ENCODE results near the gene PAX2. TPM values are rescaled to one million over a fixed set of nuclear protein-coding genes. Genes with fewer than 3 reads are reported as not detected.

The PAX2 gene
- total and polyA plus RNA-seq, 2 of the 13 experiments (the other 11 are each of a cell fraction or from before 2014, with no cell fraction given): not detected

DNA sequence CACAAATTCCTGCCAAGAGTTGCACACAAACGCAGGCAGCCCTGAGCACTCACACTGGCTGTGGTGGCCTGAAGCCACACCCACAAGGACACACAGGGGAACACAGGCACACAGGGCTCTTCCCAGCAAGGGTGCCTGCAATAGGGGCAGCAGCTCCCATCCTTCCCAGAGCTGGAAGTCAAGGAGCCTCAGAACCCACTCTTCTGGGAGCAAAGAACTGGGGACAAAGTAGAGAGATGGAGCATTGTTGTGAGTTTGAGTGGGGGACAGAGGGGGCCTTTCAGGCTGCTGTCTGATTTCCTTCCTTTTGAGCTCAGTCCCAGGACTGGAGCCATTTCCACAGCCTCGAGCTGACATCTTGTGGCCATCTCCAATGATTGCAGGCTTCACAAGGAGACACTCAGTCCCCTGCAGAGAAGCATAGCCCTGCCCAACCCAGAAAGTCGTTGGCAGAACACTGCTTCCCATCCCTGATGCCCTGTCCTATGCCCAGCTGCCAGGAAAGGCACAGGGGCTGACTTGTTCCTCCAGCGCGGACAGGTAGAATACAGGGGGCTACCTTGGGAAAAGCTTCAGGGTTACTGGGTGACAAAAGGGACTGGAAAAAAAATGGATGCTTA lies 133.0 kb downstream of the PAX2 start (continued):
- TF ChIP-seq MYPOP (CRISPR knock-in tag; IDR thresholded peaks at IDR 0.05) (0 out of 2 replicates have a peak, but pooled peaks have one; percentile 51), MIER3 (CRISPR knock-in tag; IDR thresholded peaks at IDR 0.05; ENCODE audit: borderline replicate concordance) (peak; percentile 55; the same call in 1 of the 2 replicates), STAT6 (CRISPR knock-in tag; IDR thresholded peaks at IDR 0.05; ENCODE audit: borderline replicate concordance) (no peak), ZFP62 (CRISPR knock-in tag; IDR thresholded peaks at IDR 0.05) (no peak), MXD4 (CRISPR knock-in tag; IDR thresholded peaks at IDR 0.05) (no peak), GTF3A (CRISPR knock-in tag; conservative IDR thresholded peaks at IDR 0.05) (no peak), SRSF4 (IDR thresholded peaks at IDR 0.05; ENCODE audit: low read depth, low read length, poor library complexity, severe bottlenecking) (no peak), NONO (IDR thresholded peaks at IDR 0.05) (no peak), NONO (CRISPR knock-in tag; conservative IDR thresholded peaks at IDR 0.05) (no peak), GLI4 (CRISPR knock-in tag; IDR thresholded peaks at IDR 0.05; ENCODE audit: borderline replicate concordance) (no peak), ZNF138 (CRISPR knock-in tag; IDR thresholded peaks at IDR 0.05; ENCODE audit: low read depth) (no peak), CENPT (CRISPR knock-in tag; IDR thresholded peaks at IDR 0.05; ENCODE audit: low read depth) (no peak), DNMT3B (CRISPR knock-in tag; conservative IDR thresholded peaks at IDR 0.05) (no peak), ZNF878 (CRISPR knock-in tag; IDR thresholded peaks at IDR 0.05) (no peak), TBP (CRISPR knock-in tag; IDR thresholded peaks at IDR 0.05) (no peak)
- TF ChIP-seq, protein P1, sequence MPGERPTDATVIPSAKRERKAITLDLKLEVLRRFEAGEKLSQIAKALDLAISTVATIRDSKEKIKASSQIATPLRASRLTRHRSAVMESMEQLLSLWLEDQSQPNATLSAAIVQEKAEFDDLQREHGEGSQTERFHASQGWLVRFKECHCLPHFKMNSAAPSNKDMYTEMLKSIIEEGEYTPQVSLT (CRISPR knock-in tag; IDR thresholded peaks at IDR 0.05; ENCODE audit: borderline replicate concordance, low read depth): no peak
- TF ChIP-seq, protein P2, sequence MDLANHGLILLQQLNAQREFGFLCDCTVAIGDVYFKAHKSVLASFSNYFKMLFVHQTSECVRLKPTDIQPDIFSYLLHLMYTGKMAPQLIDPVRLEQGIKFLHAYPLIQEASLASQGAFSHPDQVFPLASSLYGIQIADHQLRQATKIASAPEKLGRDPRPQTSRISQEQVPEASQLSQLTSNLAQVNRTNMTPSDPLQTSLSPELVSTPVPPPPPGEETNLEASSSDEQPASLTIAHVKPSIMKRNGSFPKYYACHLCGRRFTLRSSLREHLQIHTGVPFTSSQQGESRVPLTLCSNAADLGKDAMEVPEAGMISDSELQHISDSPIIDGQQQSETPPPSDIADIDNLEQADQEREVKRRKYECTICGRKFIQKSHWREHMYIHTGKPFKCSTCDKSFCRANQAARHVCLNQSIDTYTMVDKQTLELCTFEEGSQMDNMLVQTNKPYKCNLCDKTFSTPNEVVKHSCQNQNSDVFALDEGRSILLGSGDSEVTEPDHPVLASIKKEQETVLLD (CRISPR knock-in tag; IDR thresholded peaks at IDR 0.05; ENCODE audit: low read depth): no peak
- TF ChIP-seq, protein P3, sequence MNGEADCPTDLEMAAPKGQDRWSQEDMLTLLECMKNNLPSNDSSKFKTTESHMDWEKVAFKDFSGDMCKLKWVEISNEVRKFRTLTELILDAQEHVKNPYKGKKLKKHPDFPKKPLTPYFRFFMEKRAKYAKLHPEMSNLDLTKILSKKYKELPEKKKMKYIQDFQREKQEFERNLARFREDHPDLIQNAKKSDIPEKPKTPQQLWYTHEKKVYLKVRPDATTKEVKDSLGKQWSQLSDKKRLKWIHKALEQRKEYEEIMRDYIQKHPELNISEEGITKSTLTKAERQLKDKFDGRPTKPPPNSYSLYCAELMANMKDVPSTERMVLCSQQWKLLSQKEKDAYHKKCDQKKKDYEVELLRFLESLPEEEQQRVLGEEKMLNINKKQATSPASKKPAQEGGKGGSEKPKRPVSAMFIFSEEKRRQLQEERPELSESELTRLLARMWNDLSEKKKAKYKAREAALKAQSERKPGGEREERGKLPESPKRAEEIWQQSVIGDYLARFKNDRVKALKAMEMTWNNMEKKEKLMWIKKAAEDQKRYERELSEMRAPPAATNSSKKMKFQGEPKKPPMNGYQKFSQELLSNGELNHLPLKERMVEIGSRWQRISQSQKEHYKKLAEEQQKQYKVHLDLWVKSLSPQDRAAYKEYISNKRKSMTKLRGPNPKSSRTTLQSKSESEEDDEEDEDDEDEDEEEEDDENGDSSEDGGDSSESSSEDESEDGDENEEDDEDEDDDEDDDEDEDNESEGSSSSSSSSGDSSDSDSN (CRISPR knock-in tag; IDR thresholded peaks at IDR 0.05): 0 out of 2 replicates have a peak, but pooled peaks have one; percentile 28
- TF ChIP-seq, protein P4, sequence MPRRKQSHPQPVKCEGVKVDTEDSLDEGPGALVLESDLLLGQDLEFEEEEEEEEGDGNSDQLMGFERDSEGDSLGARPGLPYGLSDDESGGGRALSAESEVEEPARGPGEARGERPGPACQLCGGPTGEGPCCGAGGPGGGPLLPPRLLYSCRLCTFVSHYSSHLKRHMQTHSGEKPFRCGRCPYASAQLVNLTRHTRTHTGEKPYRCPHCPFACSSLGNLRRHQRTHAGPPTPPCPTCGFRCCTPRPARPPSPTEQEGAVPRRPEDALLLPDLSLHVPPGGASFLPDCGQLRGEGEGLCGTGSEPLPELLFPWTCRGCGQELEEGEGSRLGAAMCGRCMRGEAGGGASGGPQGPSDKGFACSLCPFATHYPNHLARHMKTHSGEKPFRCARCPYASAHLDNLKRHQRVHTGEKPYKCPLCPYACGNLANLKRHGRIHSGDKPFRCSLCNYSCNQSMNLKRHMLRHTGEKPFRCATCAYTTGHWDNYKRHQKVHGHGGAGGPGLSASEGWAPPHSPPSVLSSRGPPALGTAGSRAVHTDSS (CRISPR knock-in tag; conservative IDR thresholded peaks at IDR 0.05): no peak

Measured in HepG2 (cell line).